Hindlimb muscle (tissue), 1 donor: ENCODE results near the gene NLRP9. TPM values are rescaled to one million over a fixed set of nuclear protein-coding genes. Genes with fewer than 3 reads are reported as not detected.

Experiments used
- DNase-seq: peaks from one replicate; pipeline ENCODE4 v3.0.0-alpha.2; 2013
- polyA plus RNA-seq: library from polyadenylated mRNA; unstranded; fragments of 120-200 nt; gene quantifications from one replicate; pipeline ENCODE4 v1.2.1, GENCODE V29; 2013; ENCODE audit not compliant: insufficient read length

The NLRP9 gene
- polyA plus RNA-seq, 1 donor, result not detected

GRCh38 chr19:55703790-55704215, 34.4 kb downstream of the NLRP9 start:
- no peak for DNase-seq

GRCh38 chr19:55702131-55702627, 36.0 kb downstream of the NLRP9 start:
- no peak for DNase-seq

- DNase-seq, result no peak
These were observed 37.4 kb downstream of the NLRP9 start for GRCh38 chr19:55700813-55701212.

GRCh38 chr19:55699221-55699620, 39.0 kb downstream of the NLRP9 start:
- DNase-seq, result no peak

- DNase-seq, result no peak
These were observed 39.9 kb downstream of the NLRP9 start for GRCh38 chr19:55698256-55698655.

- DNase-seq, result no peak
These were observed 40.5 kb downstream of the NLRP9 start for GRCh38 chr19:55697698-55698097.

- no peak for DNase-seq
These were observed 41.1 kb downstream of the NLRP9 start for GRCh38 chr19:55697069-55697440.

- no peak for DNase-seq
These were observed 41.7 kb downstream of the NLRP9 start for GRCh38 chr19:55696301-55697068.

GRCh38 chr19:55695511-55696290, 42.5 kb downstream of the NLRP9 start:
- DNase-seq, result no peak

- no peak for DNase-seq
These were observed 43.3 kb downstream of the NLRP9 start for GRCh38 chr19:55694656-55695491.

GRCh38 chr19:55694241-55694655, 44.0 kb downstream of the NLRP9 start:
- no peak for DNase-seq

GRCh38 chr19:55693336-55693974, 44.7 kb downstream of the NLRP9 start:
- DNase-seq, result no peak

- DNase-seq, result no peak
These were observed 45.5 kb downstream of the NLRP9 start for GRCh38 chr19:55692681-55693081.

- no peak for DNase-seq
These were observed 46.4 kb downstream of the NLRP9 start for GRCh38 chr19:55691561-55692481.

- no peak for DNase-seq
These were observed 47.2 kb downstream of the NLRP9 start for GRCh38 chr19:55690769-55691545.

- DNase-seq, result no peak
These were observed 48.0 kb downstream of the NLRP9 start for GRCh38 chr19:55690109-55690768.

- DNase-seq, result no peak
These were observed 48.6 kb downstream of the NLRP9 start for GRCh38 chr19:55689411-55690108.

GRCh38 chr19:55688422-55689218, 49.6 kb downstream of the NLRP9 start:
- DNase-seq, result peak; percentile 62
